Activated naive CD4-positive, alpha-beta T cell treated with anti-CD3 and anti-CD28 coated beads for 36 hours (primary cell): Measurements from ENCODE around the gene PRR14. TPM values are rescaled to one million over a fixed set of nuclear protein-coding genes. Genes with fewer than 3 reads are reported as not detected.
"Not testable (repeated sequence)": the region's sequence is repeated elsewhere in the genome, so short reads cannot be mapped to it uniquely, and the experiment has no call there.

Experiments used
- CTCF ChIA-PET: fragments of 350-600 bp; sonication (Branson Sonifier 250); formaldehyde crosslinking; loops from one replicate; lab custom pipeline; 2021; ENCODE audit warnings: antibody characterized with exemption; lab: Charles Lee
- DNase-seq: peaks from one replicate; pipeline ENCODE4 v3.0.0-alpha.2; 2020
- H3K27ac Mint-ChIP-seq: one replicate; pipeline ENCODE4 v1.8.0; 2021; ENCODE audit warnings: mild to moderate bottlenecking, mixed read lengths
- H3K27me3 Mint-ChIP-seq: one replicate; pipeline ENCODE4 v1.8.0; 2021; ENCODE audit warnings: low read depth, mixed read lengths
- H3K36me3 Mint-ChIP-seq: one replicate; pipeline ENCODE4 v1.8.0; 2021; ENCODE audit warnings: low read depth, mixed read lengths
- H3K4me1 Mint-ChIP-seq: one replicate; pipeline ENCODE4 v1.8.0; 2021; ENCODE audit warnings: low read depth, mixed read lengths
- H3K4me3 Mint-ChIP-seq: one replicate; pipeline ENCODE4 v1.8.0; 2021; ENCODE audit warnings: mild to moderate bottlenecking, moderate library complexity, mixed read lengths
- H3K9me3 Mint-ChIP-seq: one replicate; pipeline ENCODE4 v1.8.0; 2021; ENCODE audit warnings: mixed read lengths
- intact Hi-C: fragments of 100-400 bp; cut with micrococcal nuclease; formaldehyde crosslinking; loops from one replicate; pipeline ENCODE4 v1.15.1; 2023
- total RNA-seq, 2 experiments: library from RNA; stranded (reverse); gene quantifications; one replicate each; pipeline ENCODE4 v1.2.3, GENCODE V29; 2021

PRR14 gene
- total RNA-seq, 2 experiments from 2014 or later, result 50.6 to 52.4 TPM

- intact Hi-C loops, H3K36me3 Mint-ChIP-seq, H3K27ac Mint-ChIP-seq, H3K9me3 Mint-ChIP-seq, DNase-seq, H3K4me3 Mint-ChIP-seq, H3K27me3 Mint-ChIP-seq: not testable (repeated sequence)
- peaks cover 14% of the 10 kb centered on the region for H3K4me1 Mint-ChIP-seq
- CTCF ChIA-PET, result interaction anchor here (0.6 to 2.6 kb wide), 12 partner anchors 11 to 794 kb away, joined by 3 to 6 read pairs (median 4); no protein-coding TSS in a partner anchor
Measured at GRCh38 chr16:30637139-30637538, 13.6 kb upstream of the PRR14 start.

DNA sequence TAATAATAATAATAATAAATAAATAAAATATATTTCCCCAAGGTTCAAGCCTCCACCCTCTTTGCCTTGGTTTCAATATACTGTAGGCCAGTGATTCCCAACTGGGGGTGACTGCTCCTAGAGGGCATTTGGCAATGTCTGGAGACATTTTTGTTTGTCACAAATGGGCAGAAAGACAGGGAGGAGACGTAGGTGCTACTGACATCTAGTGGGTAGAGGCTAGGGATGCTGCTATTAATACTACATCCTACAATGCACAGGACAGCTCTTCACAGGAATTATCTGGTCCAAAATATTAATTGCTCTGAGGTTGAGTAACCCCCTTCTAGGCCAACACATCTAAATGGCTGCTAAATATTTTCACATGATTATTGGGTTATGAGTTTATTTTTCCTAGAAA lies 12.8 kb upstream of the PRR14 start:
- Mint-ChIP-seq H3K27ac (no peak overlapping the region), H3K4me1 (peaks cover 14% of the 10 kb centered on the region), H3K27me3 (no peaks in the 10 kb centered on the region), H3K9me3 (no peaks in the 10 kb centered on the region), H3K4me3 (no peak overlapping the region), H3K36me3 (no peaks in the 10 kb centered on the region)
- CTCF ChIA-PET, result interaction anchor here (0.6 to 2.6 kb wide), 6 partner anchors 23 to 222 kb away, joined by 3 to 6 read pairs (median 4); no protein-coding TSS in a partner anchor
- DNase-seq, result peak; percentile 48
- intact Hi-C loops, result no loop called here

- H3K4me1 Mint-ChIP-seq, result peaks cover under 1% of the 10 kb centered on the region
- no peak overlapping the region for H3K27ac Mint-ChIP-seq
- intact Hi-C loops, result no loop called here
- no peaks in the 10 kb centered on the region for H3K36me3 Mint-ChIP-seq
- no peaks in the 10 kb centered on the region for H3K9me3 Mint-ChIP-seq
- no peak for DNase-seq
- H3K4me3 Mint-ChIP-seq, result no peak overlapping the region
- no peaks in the 10 kb centered on the region for H3K27me3 Mint-ChIP-seq
- CTCF ChIA-PET, result interaction anchor here (0.7 to 1.2 kb wide), 2 partner anchors 9 to 52 kb away, joined by 3 read pairs; no protein-coding TSS in a partner anchor
Measured at GRCh38 chr16:30641378-30641982, 9.3 kb upstream of the PRR14 start.

GRCh38 chr16:30644334-30644830 lies 6.4 kb upstream of the PRR14 start:
- Mint-ChIP-seq H3K9me3 (no peaks in the 10 kb centered on the region), H3K4me3 (no peak overlapping the region), H3K4me1 (peaks cover 2% of the 10 kb centered on the region), H3K27me3 (no peaks in the 10 kb centered on the region), H3K36me3 (no peaks in the 10 kb centered on the region), H3K27ac (no peak overlapping the region)
- intact Hi-C loops, result no loop called here
- no peak for DNase-seq
- CTCF ChIA-PET, result interaction anchor here (0.8 to 1.9 kb wide), 3 partner anchors 9 to 15 kb away, joined by 3 to 9 read pairs (median 4); no protein-coding TSS in a partner anchor

DNA sequence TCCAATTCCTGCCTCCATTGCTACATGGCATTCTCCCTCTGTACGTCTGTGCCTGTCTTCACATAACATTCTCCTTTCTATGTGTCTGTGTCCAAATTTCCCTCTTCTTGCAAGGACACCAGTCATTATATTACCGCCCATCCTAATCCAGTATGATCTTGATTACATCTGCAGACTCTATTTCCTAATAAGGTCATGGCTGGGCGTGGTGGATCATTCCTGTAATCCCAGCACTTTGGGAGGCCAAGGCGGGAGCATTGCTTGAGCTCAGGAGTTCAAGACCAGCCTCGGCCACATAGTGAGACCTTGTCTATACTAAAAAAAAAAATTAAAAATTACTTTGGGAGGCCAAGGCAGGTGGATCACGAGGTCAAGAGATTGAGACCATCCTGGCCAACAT lies 5.0 kb upstream of the PRR14 start:
- no peak overlapping the region for H3K4me3 Mint-ChIP-seq
- DNase-seq, result no peak
- CTCF ChIA-PET, result interaction anchor here (0.7 to 1.9 kb wide), 3 partner anchors 10 to 94 kb away, joined by 3 to 9 read pairs (median 4); no protein-coding TSS in a partner anchor
- intact Hi-C loops, result no loop called here
- H3K27ac Mint-ChIP-seq, result no peak overlapping the region
- H3K36me3 Mint-ChIP-seq, result no peaks in the 10 kb centered on the region
- H3K27me3 Mint-ChIP-seq, result no peaks in the 10 kb centered on the region
- H3K4me1 Mint-ChIP-seq, result peaks cover 6% of the 10 kb centered on the region
- H3K9me3 Mint-ChIP-seq, result no peaks in the 10 kb centered on the region

DNA sequence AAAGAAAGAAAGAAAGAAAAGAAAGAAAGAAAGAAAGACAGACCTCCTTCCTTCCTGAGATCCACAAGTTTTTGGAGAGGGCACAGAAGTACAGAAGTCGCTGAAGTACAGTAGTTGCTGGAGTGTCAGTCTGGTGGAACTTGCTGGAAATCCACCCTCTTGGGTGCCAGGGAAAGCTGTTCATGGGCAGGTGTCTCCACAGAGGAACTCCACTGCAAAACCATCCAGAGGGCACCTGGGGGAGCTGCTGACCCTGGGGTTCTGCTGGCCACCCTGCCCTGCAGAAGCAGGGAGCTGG lies 3.5 kb upstream of the PRR14 start:
- Mint-ChIP-seq H3K27me3 (no peaks in the 10 kb centered on the region), H3K9me3 (no peaks in the 10 kb centered on the region), H3K27ac (no peak overlapping the region), H3K36me3 (peaks cover 7% of the 10 kb centered on the region), H3K4me1 (peaks cover 11% of the 10 kb centered on the region), H3K4me3 (no peak overlapping the region)
- CTCF ChIA-PET, result interaction anchor here (1.5 kb wide), 1 partner anchor 10 kb away, joined by 5 read pairs; no protein-coding TSS in a partner anchor
- intact Hi-C loops, result no loop called here
- DNase-seq, result no peak

DNA sequence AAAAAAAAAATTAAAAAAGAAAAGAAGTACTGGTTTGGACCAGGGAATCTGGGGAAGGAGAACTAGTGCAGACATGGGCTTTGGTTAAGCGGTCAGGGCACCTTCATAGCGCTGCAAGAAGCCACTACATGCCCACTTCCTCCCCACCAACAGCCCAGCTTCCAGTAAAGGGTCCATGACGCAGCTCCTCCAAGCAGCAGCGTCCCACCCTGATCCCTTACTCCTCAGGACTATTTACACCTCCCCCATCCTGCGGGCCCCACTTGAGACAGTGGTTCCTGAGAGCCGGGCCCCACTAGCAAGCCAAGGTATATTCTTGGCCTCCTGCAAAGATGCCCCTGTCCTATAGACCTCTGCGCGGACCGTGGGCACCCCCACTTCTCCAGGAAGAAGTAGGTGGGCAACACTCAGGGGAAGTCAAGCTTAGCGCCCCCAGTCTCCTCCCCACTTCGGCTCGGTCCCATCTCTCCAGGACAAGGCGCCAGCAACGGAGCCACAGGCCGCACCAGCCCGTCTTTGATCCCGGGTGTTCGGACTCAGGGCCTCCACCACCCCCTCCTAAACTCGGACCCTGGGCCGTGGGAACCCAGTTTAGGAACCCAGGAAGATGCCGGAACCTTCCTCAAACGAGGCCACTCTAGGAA lies 913 bp upstream of the PRR14 start:
- Mint-ChIP-seq H3K36me3 (peaks cover 15% of the 10 kb centered on the region), H3K27ac (peak overlapping the region; percentile 91), H3K4me1 (peaks cover 22% of the 10 kb centered on the region), H3K27me3 (no peaks in the 10 kb centered on the region), H3K4me3 (peak overlapping the region; percentile 84), H3K9me3 (no peaks in the 10 kb centered on the region)
- intact Hi-C loops, result loop anchor here (1.0 to 2.0 kb wide), 11 partner anchors 8 to 531 kb away; partner anchors contain the start of genes FBRS, FUS, PHKG2 and TBC1D10B
- DNase-seq, result peak; percentile 32
- CTCF ChIA-PET, result interaction anchor here (0.5 to 2.8 kb wide), 11 partner anchors 8 to 192 kb away, joined by 3 to 18 read pairs (median 3); no protein-coding TSS in a partner anchor

DNA sequence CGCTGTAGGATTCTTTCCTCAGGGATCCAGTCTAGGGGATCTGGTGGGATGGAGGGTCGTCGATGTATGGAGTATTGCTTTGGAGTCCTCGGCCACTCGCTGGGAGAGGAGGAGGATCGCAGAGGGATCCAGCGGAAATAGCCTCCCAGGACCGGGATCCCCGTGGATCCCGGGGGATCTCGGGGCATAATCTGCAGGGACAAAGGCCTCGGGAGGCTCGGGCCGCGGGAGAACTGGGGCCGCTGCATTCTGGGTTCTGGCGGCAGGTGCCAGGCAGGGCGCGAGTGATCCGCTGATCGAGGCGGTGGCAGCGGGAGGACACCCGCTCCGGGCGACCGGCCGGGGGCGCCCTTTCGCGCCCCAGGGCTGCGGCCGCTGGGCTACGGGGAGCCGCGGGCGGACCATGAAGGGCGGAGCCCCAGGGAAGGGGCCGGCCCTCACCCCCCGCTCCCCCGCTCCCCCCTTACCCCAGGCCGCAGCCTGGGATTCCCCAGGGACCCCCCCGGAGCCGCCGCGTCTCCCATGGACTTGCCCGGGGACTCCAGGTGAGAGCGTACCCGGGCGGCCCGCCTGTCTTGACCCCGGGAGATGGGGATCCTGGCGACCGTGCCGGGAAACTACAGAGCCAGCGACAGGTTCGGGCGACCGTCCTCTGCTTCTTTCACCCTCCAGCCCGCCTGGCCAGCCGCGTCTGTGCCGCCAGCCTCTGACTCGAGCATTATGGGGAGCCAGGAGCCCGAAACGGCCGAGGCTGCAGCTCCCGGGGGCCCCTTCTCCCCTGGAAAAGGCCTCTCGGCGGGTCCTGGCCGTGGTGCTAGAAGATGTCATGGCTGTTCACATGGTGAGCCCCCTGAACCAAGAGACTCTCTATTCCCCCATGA lies 604 bp downstream of the PRR14 start:
- peak overlapping the region; percentile 85 for H3K4me3 Mint-ChIP-seq
- CTCF ChIA-PET, result interaction anchor here (0.6 to 3.2 kb wide), 12 partner anchors 9 to 194 kb away, joined by 3 to 18 read pairs (median 4); no protein-coding TSS in a partner anchor
- H3K4me1 Mint-ChIP-seq, result peaks cover 26% of the 10 kb centered on the region
- intact Hi-C loops, result loop anchor here (1.0 to 2.0 kb wide), 4 partner anchors 43 to 529 kb away; partner anchors contain the start of genes FUS and ZNF785
- peaks cover 28% of the 10 kb centered on the region for H3K36me3 Mint-ChIP-seq
- peak overlapping the region; percentile 91 for H3K27ac Mint-ChIP-seq
- no peaks in the 10 kb centered on the region for H3K9me3 Mint-ChIP-seq
- H3K27me3 Mint-ChIP-seq, result no peaks in the 10 kb centered on the region
- peak; percentile 84 for DNase-seq

- no peaks in the 10 kb centered on the region for H3K27me3 Mint-ChIP-seq
- peak overlapping the region; percentile 84 for H3K27ac Mint-ChIP-seq
- intact Hi-C loops, result no loop called here
- H3K4me3 Mint-ChIP-seq, result peak overlapping the region; percentile 85
- peaks cover 32% of the 10 kb centered on the region for H3K4me1 Mint-ChIP-seq
- DNase-seq, result no peak
- H3K9me3 Mint-ChIP-seq, result no peaks in the 10 kb centered on the region
- CTCF ChIA-PET, result interaction anchor here (0.6 to 3.2 kb wide), 4 partner anchors 8 to 125 kb away, joined by 3 to 18 read pairs (median 10); no protein-coding TSS in a partner anchor
- peaks cover 28% of the 10 kb centered on the region for H3K36me3 Mint-ChIP-seq
Measured at GRCh38 chr16:30652005-30652296, 1.2 kb downstream of the PRR14 start.

- Mint-ChIP-seq H3K4me1 (peaks cover 39% of the 10 kb centered on the region), H3K27ac (peak overlapping the region; percentile 84), H3K36me3 (peaks cover 30% of the 10 kb centered on the region), H3K27me3 (no peaks in the 10 kb centered on the region), H3K4me3 (peak overlapping the region; percentile 85), H3K9me3 (no peaks in the 10 kb centered on the region)
- DNase-seq, result no peak
- CTCF ChIA-PET, result interaction anchor here (0.6 to 3.2 kb wide), 3 partner anchors 41 to 126 kb away, joined by 3 to 17 read pairs (median 3); no protein-coding TSS in a partner anchor
- intact Hi-C loops, result no loop called here
Measured at GRCh38 chr16:30652718-30653117, 2.0 kb downstream of the PRR14 start.

- H3K27me3 Mint-ChIP-seq, result no peaks in the 10 kb centered on the region
- peaks cover 30% of the 10 kb centered on the region for H3K36me3 Mint-ChIP-seq
- CTCF ChIA-PET, result interaction anchor here (1.1 to 3.2 kb wide), 2 partner anchors 38 to 39 kb away, joined by 3 to 17 read pairs; no protein-coding TSS in a partner anchor
- H3K9me3 Mint-ChIP-seq, result no peaks in the 10 kb centered on the region
- H3K4me3 Mint-ChIP-seq, result no peak overlapping the region
- intact Hi-C loops, result loop anchor here (5.0 kb wide), 1 partner anchor 848 kb away; the partner anchor contains the start of gene MAZ
- peaks cover 38% of the 10 kb centered on the region for H3K4me1 Mint-ChIP-seq
- no peak for DNase-seq
- no peak overlapping the region for H3K27ac Mint-ChIP-seq
Measured at GRCh38 chr16:30654856-30655255, 4.1 kb downstream of the PRR14 start.
